Left renal cortex interstitium (tissue), 4 donors: ENCODE results near the gene RABGAP1L. TPM values are rescaled to one million over a fixed set of nuclear protein-coding genes. Genes with fewer than 3 reads are reported as not detected.
"Not testable (repeated sequence)": the region's sequence is repeated elsewhere in the genome, so short reads cannot be mapped to it uniquely, and the experiment has no call there.

ENCODE experiments used
- DNase-seq, 4 donors: peaks; one replicate each; pipeline ENCODE4 v3.0.0-alpha.2; 2013; ENCODE audit warnings: low read depth in 4 of 4, low spot score in 2 of 4, missing footprints in 1 of 4
- polyA plus RNA-seq, 4 donors: library from polyadenylated mRNA; unstranded; fragments of 120-200 nt; gene quantifications; one replicate each; pipeline ENCODE4 v1.2.1, GENCODE V29; 2013; ENCODE audit not compliant: insufficient read length in 4 of 4

The RABGAP1L gene
- polyA plus RNA-seq, 4 donors: 21.9 to 32.2 (median 26.4) TPM

DNA sequence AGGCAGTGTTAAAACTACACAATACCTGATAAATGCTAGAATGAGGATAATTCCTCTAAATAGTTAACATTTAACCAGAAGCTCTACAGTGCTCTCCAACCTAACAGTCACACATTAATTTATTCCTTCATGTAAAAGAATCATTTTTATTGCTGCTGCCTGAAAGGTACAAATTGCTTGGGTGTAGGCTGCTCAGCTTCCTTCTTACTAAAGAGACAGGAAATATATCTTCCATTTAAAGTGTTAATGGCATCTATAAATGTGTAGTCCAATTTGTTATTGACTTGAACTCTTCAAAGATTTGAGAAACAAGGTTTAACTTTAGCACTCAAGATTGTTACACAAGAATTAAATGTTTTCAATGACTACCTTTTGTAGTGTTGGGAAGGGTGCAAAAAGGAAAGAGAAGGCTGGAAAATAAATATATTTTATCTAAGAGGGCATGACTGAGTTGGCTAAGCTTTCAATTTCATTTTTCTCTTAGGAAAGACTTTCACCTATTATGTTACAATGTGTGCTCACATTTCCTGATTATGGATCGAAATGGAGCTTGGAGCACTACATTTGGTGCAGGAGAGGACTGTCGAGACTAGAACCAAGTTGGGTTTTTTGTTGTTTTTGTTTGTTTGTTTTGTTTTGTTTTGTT lies 734.9 kb downstream of the RABGAP1L start:
- no peak for DNase-seq

DNA sequence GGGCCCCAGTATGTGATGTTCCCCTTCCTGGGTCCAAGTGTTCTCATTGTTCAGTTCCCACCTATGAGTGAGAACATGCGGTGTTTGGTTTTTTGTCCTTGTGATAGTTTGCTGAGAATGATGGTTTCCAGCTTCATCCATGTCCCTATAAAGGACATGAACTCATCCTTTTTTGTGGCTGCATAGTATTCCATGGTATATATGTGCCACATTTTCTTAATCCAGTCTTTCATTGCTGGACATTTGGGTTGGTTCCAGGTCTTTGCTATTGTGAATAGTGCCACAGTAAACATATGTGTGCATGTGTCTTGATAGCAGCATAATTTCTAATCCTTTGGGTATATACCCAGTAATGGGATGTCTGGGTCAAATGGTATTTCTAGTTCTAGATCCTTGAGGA lies 736.3 kb downstream of the RABGAP1L start:
- DNase-seq: not testable (repeated sequence)

- no peak for DNase-seq
Observed at GRCh38 chr1:174898102-174898797, 738.9 kb downstream of the RABGAP1L start.

DNA sequence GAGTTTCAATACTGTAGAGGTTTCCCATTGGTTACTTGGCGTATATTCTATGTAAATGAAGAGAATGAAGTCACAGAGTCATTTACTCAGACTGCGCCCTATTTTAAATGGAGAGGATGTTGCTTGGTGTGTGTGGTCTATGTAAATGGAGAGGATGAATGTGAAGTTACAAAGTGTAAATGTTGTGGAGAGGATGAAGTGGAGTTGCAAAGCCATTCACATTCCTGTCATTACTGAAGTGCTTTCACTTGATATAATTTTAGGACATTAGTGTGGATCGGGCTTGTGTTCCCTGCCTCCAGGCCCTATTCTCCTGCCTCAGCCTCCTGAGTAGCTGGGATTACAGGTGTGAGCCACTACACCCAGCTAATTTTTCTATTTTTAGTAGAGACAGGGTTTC lies 741.0 kb downstream of the RABGAP1L start:
- DNase-seq: no peak

DNA sequence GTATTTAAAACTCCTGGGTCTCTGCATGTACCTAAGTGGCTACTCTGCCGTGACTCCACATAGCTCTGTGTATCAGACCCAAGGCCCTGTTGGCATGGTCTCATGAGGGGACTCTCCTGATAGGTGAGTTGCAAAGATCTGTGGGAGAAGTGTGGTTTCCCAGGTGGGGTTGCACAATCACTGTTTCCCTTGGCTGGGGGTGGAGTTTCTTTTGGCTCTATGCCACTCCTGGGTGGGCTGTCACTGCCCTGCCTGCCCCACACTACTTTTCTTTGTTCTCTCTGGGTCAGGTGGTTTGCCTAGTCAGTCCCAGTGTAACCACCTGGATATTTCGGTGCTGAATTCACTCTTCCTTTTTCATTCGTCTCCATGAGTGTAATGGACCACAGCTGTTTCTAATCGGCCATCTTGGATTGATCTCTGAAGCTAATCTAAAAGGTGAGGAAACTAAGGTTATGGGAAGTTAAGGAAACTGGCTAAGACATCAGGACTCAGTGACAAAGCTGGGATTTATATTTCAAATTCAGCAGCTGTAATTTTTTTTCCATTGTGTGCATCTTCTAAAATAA lies 743.3 kb downstream of the RABGAP1L start:
- DNase-seq: no peak

DNA sequence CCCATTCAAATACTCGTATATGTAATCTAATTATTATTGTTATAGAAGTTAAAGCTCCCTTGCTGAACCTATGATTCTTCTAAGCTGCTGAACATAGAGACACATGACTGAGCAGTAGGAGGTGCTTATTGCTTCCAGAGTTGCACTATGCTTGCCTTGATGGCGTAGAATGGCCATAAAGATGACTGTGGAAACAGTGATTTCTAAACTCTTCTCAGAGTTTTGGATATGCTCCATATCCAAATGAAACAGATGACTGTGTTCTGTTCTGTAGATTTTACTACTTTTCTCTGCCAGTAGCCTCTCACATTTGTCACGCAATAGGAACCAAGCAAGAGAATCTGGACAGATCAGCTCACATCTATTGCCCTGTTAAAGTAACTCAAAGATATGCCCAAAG lies 752.3 kb downstream of the RABGAP1L start:
- DNase-seq: no peak

DNA sequence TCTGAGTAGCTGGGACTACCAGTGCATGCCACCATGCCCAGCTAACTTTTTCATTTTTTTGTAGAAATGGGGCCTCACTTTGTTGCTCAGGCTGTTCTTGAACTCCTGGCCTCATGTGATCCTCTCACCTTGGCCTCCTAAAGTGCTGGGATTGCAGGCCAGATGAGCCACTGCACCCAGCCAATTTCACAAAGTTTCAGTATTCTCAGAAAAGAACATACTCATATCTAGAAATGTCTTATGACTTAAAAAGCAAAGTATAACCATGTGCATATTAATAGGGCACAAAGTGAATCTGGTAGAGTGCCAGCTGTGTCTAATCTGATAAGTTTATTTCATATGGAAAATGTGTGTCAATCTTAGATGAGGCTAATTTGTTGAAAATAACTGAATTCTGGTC lies 752.9 kb downstream of the RABGAP1L start:
- DNase-seq: no peak

- no peak for DNase-seq
Observed at GRCh38 chr1:174913225-174913903, 754.0 kb downstream of the RABGAP1L start.

DNA sequence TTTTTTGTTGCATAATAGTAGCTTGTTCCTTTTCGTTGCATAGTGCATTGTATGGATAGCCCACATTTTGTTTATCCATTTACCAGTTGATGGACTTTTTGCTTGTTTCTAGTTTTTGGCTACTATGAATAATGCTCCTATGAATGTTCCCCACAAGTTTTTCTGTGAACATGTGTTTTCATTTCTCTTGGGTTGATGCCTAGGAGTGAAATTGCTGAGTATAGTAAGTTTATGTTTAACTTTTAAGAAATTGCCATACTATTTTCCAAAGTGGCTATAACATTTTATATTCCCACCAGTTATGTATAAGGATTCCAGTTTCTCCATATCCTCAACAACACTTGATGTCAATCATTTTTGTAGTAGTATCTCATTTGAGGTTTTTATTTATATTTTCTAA lies 755.7 kb downstream of the RABGAP1L start:
- no peak for DNase-seq

DNA sequence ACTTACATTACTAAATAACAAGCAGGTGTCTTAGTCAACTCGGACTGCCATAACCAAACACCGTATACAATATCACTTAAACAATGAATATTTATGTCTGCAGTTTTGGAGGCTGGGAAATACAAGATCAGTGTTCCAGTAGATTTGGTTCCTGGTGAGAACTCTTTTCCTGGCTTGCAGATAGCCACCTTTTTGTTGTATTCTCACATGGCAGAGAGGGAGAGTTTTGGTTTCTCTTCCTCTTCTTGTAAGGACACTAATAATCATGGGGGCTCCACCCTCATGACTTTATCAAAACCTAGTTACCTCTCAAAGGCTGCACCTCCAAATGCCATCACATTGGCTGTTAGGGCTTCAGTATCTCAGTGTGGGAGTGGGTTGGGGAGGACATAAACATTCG lies 757.5 kb downstream of the RABGAP1L start:
- DNase-seq: no peak

- DNase-seq: no peak
Observed at GRCh38 chr1:174920093-174920492, 760.8 kb downstream of the RABGAP1L start.

DNA sequence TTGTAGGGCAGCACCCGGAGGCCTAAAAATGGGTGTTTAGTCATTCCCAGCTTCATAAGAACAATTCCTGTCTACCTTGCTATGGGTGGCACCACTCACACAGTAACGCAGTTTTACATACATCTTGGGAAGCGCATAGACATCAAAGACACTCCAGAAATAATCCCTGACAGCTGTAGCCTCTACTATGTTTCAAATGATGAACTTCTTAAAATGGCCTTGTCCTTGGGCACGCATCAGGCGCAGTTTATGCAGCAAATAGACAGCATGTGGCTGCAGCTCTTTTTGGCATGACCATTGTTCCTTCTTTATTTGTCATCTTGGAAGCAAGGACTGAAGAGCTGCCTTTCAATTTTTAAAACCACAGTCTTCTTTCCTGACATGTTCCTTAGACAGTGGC lies 762.8 kb downstream of the RABGAP1L start:
- DNase-seq: no peak

GRCh38 chr1:174923820-174924219 lies 764.5 kb downstream of the RABGAP1L start:
- no peak for DNase-seq

GRCh38 chr1:174928541-174928940 lies 769.2 kb downstream of the RABGAP1L start:
- no peak for DNase-seq

DNA sequence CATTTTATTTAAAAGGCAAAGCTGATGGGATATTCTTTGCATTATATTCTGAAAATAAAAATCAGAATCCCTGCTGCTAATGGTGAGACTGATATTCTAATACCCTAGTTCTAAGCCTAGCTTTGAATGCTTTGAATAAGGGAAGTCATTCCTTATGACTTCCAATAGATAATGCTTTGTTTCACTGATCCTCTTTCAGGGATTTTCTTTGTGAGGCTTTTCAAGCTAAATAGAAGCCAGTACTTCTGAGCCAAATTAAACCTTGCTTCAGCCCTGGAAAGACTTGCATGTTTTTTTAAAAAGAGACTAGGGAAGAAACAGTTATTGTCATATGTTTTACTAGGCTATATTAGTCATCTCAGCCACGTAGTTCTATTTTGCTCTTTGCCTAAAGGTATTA lies 771.9 kb downstream of the RABGAP1L start:
- DNase-seq: no peak

DNA sequence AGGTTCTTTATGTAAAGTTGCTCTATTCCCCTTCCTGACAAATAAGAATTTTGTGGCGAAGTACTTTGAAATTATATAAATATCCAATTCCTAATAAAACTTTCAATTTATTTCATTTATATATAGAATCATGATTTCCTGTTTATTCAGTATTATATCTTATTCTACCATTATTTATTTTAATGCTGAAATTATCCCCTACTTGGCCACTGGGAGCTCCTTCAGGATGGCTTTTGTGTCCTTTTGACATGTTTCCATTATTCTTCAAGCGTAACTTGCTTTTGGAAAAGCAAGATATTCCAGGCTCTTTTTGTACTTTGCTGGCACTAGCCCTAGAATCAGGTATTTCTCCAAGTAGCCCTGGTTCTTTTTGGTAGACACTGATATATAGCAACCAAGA lies 773.3 kb downstream of the RABGAP1L start:
- DNase-seq: no peak

- DNase-seq: no peak
Observed at GRCh38 chr1:174935961-174936727, 776.8 kb downstream of the RABGAP1L start.

DNA sequence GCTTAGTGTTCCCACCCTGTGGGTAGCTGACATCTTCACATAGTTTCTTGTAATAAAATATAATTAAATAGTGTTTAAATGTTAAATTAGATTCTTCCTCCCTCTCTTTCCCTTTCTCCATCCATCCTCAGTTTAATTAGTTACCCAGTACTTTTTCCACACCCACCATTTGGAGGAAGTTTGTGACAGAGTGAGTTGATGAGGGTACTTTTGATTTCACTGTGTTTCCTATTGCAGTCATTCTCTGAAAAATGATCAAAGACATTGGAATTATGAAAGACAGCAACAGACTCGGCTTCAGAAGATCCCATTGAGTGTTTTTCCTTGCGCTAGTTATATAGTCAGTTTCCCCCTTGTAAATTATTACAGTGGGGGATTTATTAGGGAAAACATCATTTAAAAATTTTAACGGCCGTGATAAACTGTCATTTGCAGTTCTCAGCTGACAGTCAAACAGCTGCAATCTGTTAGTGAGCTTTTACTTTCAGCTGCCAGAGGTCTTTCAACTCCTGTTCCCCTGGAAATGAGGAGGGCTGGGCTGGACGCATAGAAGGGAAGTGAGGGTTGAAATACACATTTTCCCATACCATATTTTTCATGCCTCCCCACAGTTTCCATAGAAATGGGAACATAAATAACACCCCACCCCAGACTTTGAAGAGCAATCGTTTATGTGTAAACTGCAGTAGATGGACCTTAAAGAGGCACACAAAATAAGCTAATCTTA lies 779.1 kb downstream of the RABGAP1L start:
- peak; percentile 15 to 52 (median 38) for DNase-seq

DNA sequence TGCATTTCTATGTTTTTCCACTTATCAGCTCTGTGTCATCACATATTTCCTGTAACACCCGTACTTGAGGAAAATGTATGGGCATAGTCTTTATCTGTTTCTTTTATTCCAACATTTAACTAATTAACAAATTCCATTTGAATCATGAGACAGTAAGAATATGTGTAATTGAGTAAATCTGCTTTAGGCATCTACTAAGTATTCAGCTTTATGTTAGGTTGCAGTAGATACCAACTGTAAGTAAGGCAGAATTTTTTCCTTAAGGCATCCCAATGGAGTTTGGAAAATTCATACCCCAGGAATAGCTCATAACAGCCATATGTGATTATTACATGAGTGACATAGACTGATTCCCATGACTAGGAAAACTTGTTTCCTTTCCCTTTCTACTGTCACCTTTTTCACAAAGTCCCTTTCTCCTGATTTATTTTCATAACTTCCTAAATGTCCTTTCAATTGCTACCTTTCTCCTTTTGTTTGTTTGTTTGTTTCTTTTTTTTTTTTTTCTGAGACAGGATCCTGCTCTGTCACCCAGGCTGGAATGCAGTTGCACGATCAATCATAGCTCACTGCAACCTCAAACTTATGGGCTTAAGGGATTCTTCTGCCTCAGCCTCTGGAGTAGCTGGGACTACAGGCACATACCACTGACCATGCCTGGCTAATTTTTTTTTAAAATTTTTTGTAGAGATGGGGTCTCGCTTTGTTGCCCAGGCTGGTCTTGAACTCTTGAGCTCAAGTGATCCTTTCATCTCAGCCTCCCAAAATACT lies 780.6 kb downstream of the RABGAP1L start:
- DNase-seq: no peak
